Measurements from ENCODE around the gene PDK1. TPM values are rescaled to one million over a fixed set of nuclear protein-coding genes. Genes with fewer than 3 reads are reported as not detected.

Gene PDK1
- total and polyA plus RNA-seq, 2 experiments from 2014 or later, result 25.6 to 42.0 TPM

DNA sequence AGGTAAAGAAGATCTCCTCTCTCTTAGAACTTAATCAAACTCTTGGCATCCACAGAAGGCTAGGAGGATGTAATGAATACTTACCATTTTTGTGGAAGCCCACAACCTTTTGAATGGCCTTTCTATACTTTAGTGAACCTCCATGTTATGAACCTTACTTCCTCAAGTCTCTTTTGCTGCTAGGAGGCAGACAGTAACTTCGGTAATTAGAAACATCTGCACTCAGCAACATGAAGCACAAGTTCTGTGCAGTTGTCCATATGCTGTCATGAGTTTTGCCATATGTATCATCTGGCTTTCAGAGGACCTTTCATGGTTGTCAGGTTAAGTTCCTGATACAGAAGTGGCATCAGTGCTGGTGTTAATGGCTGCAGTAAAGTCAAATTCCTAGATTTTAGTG, 50.4 kb downstream of the PDK1 start (continued):
- TF ChIP-seq, protein P1, sequence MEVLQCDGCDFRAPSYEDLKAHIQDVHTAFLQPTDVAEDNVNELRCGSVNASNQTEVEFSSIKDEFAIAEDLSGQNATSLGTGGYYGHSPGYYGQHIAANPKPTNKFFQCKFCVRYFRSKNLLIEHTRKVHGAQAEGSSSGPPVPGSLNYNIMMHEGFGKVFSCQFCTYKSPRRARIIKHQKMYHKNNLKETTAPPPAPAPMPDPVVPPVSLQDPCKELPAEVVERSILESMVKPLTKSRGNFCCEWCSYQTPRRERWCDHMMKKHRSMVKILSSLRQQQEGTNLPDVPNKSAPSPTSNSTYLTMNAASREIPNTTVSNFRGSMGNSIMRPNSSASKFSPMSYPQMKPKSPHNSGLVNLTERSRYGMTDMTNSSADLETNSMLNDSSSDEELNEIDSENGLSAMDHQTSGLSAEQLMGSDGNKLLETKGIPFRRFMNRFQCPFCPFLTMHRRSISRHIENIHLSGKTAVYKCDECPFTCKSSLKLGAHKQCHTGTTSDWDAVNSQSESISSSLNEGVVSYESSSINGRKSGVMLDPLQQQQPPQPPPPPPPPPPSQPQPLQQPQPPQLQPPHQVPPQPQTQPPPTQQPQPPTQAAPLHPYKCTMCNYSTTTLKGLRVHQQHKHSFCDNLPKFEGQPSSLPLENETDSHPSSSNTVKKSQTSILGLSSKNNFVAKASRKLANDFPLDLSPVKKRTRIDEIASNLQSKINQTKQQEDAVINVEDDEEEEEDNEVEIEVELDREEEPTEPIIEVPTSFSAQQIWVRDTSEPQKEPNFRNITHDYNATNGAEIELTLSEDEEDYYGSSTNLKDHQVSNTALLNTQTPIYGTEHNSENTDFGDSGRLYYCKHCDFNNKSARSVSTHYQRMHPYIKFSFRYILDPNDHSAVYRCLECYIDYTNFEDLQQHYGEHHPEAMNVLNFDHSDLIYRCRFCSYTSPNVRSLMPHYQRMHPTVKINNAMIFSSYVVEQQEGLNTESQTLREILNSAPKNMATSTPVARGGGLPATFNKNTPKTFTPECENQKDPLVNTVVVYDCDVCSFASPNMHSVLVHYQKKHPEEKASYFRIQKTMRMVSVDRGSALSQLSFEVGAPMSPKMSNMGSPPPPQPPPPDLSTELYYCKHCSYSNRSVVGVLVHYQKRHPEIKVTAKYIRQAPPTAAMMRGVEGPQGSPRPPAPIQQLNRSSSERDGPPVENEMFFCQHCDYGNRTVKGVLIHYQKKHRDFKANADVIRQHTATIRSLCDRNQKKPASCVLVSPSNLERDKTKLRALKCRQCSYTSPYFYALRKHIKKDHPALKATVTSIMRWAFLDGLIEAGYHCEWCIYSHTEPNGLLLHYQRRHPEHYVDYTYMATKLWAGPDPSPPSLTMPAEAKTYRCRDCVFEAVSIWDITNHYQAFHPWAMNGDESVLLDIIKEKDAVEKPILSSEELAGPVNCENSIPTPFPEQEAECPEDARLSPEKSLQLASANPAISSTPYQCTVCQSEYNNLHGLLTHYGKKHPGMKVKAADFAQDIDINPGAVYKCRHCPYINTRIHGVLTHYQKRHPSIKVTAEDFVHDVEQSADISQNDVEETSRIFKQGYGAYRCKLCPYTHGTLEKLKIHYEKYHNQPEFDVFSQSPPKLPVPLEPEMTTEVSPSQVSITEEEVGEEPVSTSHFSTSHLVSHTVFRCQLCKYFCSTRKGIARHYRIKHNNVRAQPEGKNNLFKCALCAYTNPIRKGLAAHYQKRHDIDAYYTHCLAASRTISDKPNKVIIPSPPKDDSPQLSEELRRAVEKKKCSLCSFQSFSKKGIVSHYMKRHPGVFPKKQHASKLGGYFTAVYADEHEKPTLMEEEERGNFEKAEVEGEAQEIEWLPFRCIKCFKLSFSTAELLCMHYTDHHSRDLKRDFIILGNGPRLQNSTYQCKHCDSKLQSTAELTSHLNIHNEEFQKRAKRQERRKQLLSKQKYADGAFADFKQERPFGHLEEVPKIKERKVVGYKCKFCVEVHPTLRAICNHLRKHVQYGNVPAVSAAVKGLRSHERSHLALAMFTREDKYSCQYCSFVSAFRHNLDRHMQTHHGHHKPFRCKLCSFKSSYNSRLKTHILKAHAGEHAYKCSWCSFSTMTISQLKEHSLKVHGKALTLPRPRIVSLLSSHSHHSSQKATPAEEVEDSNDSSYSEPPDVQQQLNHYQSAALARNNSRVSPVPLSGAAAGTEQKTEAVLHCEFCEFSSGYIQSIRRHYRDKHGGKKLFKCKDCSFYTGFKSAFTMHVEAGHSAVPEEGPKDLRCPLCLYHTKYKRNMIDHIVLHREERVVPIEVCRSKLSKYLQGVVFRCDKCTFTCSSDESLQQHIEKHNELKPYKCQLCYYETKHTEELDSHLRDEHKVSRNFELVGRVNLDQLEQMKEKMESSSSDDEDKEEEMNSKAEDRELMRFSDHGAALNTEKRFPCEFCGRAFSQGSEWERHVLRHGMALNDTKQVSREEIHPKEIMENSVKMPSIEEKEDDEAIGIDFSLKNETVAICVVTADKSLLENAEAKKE (CRISPR knock-in tag; IDR thresholded peaks at IDR 0.05), result no peak
- TF ChIP-seq POLR2AphosphoS5 (IDR thresholded peaks at IDR 0.05; ENCODE audit: low read depth), result no peak
- no peak for TF ChIP-seq STAT1 (IDR thresholded peaks at IDR 0.05; ENCODE audit: unreplicated experiment)
- TF ChIP-seq, protein P2, sequence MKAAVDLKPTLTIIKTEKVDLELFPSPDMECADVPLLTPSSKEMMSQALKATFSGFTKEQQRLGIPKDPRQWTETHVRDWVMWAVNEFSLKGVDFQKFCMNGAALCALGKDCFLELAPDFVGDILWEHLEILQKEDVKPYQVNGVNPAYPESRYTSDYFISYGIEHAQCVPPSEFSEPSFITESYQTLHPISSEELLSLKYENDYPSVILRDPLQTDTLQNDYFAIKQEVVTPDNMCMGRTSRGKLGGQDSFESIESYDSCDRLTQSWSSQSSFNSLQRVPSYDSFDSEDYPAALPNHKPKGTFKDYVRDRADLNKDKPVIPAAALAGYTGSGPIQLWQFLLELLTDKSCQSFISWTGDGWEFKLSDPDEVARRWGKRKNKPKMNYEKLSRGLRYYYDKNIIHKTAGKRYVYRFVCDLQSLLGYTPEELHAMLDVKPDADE (IDR thresholded peaks at IDR 0.05), result no peak
- no peak for TF ChIP-seq CREB1 (CRISPR knock-in tag; IDR thresholded peaks at IDR 0.05; ENCODE audit: low read depth)

DNA sequence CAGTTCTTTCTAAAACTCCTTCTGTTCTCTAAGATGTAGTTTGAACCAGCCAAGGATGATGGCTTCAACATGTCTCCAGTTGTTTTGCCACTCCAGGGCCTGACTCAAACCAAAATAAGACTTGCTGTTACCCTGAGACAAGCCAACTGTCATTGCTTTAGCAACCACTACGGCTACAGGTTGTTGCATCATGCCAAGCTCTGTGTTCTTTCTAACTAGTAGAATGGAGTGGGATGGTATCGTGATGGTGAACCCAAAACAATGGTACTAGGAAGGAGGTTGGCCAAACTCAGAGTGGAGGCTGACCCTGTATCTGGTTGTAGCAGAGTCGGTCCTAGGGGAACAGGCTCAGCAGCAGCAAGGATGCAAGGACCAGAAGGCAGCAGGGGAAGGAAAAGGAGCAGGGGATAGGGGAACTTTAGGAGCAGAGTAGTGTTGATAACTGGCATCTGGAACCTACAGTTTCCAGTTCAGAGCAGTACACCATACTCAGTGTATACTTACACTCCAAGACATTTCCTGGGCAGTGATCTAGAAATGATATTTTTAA, 51.6 kb downstream of the PDK1 start:
- Histone ChIP-seq H3K27ac (ENCODE audit: low read depth) (no peak overlapping the region), H4K20me1 (replicated peaks; ENCODE audit: insufficient read depth) (no peaks in the 10 kb centered on the region; the same call in 1 of the 2 replicates), H3K4me2 (no peak overlapping the region), H3K4me3 (no peak overlapping the region), H3K79me2 (replicated peaks; ENCODE audit: insufficient read depth) (no peaks in the 10 kb centered on the region), H3K27me3 (ENCODE audit: insufficient read depth) (no peaks in the 10 kb centered on the region), H3F3A (replicated peaks; ENCODE audit: low read depth) (no peaks in the 10 kb centered on the region), H2AFZ (no peak overlapping the region), H3K4me1 (ENCODE audit: insufficient read depth) (no peaks in the 10 kb centered on the region), H3K36me3 (ENCODE audit: insufficient read depth) (no peaks in the 10 kb centered on the region), H3K9me2 (ENCODE audit: insufficient read depth) (no peaks in the 10 kb centered on the region; the same call in none of the 2 replicates)
- Mint-ChIP-seq H3K4me3 (no peak overlapping the region), H3K27me3 (ENCODE audit: insufficient read depth, low read depth, poor library complexity) (no peaks in the 10 kb centered on the region), H3K27ac (no peak overlapping the region), H3K4me1 (no peaks in the 10 kb centered on the region), H3K36me3 (ENCODE audit: low read depth) (no peaks in the 10 kb centered on the region; the same call in 2 of the 3 replicates), H3K9me3 (no peaks in the 10 kb centered on the region)
- no peak for ATAC-seq
- DNase-seq (ENCODE audit: low spot score), result no peak
- TF ChIP-seq JUNB (IDR thresholded peaks at IDR 0.05; ENCODE audit: unreplicated experiment) (no peak), POLR2AphosphoS5 (IDR thresholded peaks at IDR 0.05; ENCODE audit: low read depth) (no peak), STAT1 (IDR thresholded peaks at IDR 0.05; ENCODE audit: unreplicated experiment) (no peak)
- TF ChIP-seq, protein P2 (IDR thresholded peaks at IDR 0.05), result no peak
- TF ChIP-seq, protein P1 (CRISPR knock-in tag; IDR thresholded peaks at IDR 0.05), result no peak
